Endothelial cell of umbilical vein (primary cell): ENCODE data around the gene MAEA. TPM values are rescaled to one million over a fixed set of nuclear protein-coding genes. Genes with fewer than 3 reads are reported as not detected.

Experiments used
- BruUV-seq: library from RNA; stranded (reverse); fragments of 400-500 nt; replicated peaks from 2 replicates; lab custom pipeline; 2021; lab: Mats Ljungman, UMichigan
- CTCF ChIA-PET: fragments of 300-600, 350-600 bp; sonication (Branson Sonifier 250); formaldehyde crosslinking; loops from one replicate; lab custom pipeline; 2021; ENCODE audit warnings: antibody characterized with exemption, inconsistent platforms; lab: Charles Lee
- POLR2A ChIA-PET: fragments of 300-600, 350-600 bp; sonication (Branson Sonifier 250); formaldehyde crosslinking; loops from one replicate; lab custom pipeline; 2021; ENCODE audit warnings: antibody characterized with exemption, inconsistent platforms; lab: Charles Lee
- DNase-seq: peaks from one replicate; pipeline ENCODE4 v3.0.0-alpha.2; 2011; ENCODE audit warnings: low read depth, low spot score
- FAIRE-seq: peaks from 2 replicates; lab custom pipeline; 2011; peaks lifted over from hg19 to GRCh38; lab: Jason Lieb, UNC
- H2AFZ ChIP-seq: 2 replicates; pipeline ENCODE4 v1.6.0; 2012; ENCODE audit warnings: low read depth, low read length, control low read depth, inconsistent platforms
- H3K27ac ChIP-seq: 2 replicates; pipeline ENCODE4 v1.5.1; 2011; ENCODE audit warnings: low read depth, mild to moderate bottlenecking, control low read depth, low read length, moderate library complexity; ENCODE audit not compliant: insufficient read depth
- H3K27me3 ChIP-seq, 2 experiments: 2 replicates each; pipeline versions ENCODE4 v1.6.0 to v1.6.1; 2011; ENCODE audit warnings: low read length in 2 of 2, mixed read lengths in 1 of 2; ENCODE audit not compliant: control insufficient read depth in 2 of 2, insufficient read depth in 2 of 2
- H3K36me3 ChIP-seq, 2 experiments: 2 replicates in 1 of 2; 3 replicates in 1 of 2; pipeline ENCODE4 v1.5.1; 2011; ENCODE audit warnings: low read length in 2 of 2, mild to moderate bottlenecking in 1 of 2, moderate library complexity in 1 of 2; ENCODE audit not compliant: control insufficient read depth in 2 of 2, insufficient read depth in 2 of 2; ENCODE audit errors: extremely low read depth in 1 of 2
- H3K4me1 ChIP-seq: 3 replicates; pipeline ENCODE4 v1.5.1; 2011; ENCODE audit warnings: mild to moderate bottlenecking, low read length; ENCODE audit not compliant: control insufficient read depth, insufficient read depth; ENCODE audit errors: extremely low read depth
- H3K4me2 ChIP-seq: 2 replicates; pipeline ENCODE4 v1.6.1; 2011; ENCODE audit warnings: low read length, control low read depth, mixed read lengths; ENCODE audit not compliant: insufficient read depth
- H3K4me3 ChIP-seq, 3 experiments: fragments of 200-600 bp in 1 of 3; sonication (generic), shearing (Covaris generic) in 1 of 3; replicated peaks in 1 of 3; 2 replicates each; pipeline ENCODE4 v1.5.1; 2011 to 2016; ENCODE audit warnings: control low read depth in 3 of 3, low read length in 3 of 3, mild to moderate bottlenecking in 2 of 3, inconsistent platforms in 1 of 3, low read depth in 1 of 3, moderate library complexity in 1 of 3; ENCODE audit not compliant: insufficient read depth in 1 of 3
- H3K79me2 ChIP-seq: 2 replicates; pipeline ENCODE4 v1.6.0; 2012; ENCODE audit warnings: low read length, inconsistent platforms; ENCODE audit not compliant: control insufficient read depth, insufficient read depth
- H3K9ac ChIP-seq: replicated peaks from 2 replicates; pipeline ENCODE3; 2011; ENCODE audit warnings: low read length, control low read depth; ENCODE audit not compliant: insufficient read depth; ENCODE audit errors: extremely low read depth
- H3K9me1 ChIP-seq: replicated peaks from 3 replicates; pipeline ENCODE4 v1.6.0; 2011; ENCODE audit warnings: mild to moderate bottlenecking, low read length; ENCODE audit not compliant: control insufficient read depth, insufficient read depth; ENCODE audit errors: extremely low read depth
- H3K9me3 ChIP-seq: replicated peaks from 2 replicates; pipeline ENCODE4 v1.5.1; 2012; ENCODE audit warnings: low read length, inconsistent platforms; ENCODE audit not compliant: control insufficient read depth, insufficient read depth
- H4K20me1 ChIP-seq: replicated peaks from 2 replicates; pipeline ENCODE3; 2011; ENCODE audit warnings: mild to moderate bottlenecking, low read length; ENCODE audit not compliant: control insufficient read depth, insufficient read depth; ENCODE audit errors: extremely low read depth
- EZH2 ChIP-seq: IDR thresholded peaks from 2 replicates; pipeline ENCODE4 v1.6.1; 2012; ENCODE audit warnings: borderline replicate concordance, low read depth, mild to moderate bottlenecking, moderate library complexity, low read length, inconsistent platforms; ENCODE audit not compliant: severe bottlenecking
- FOS ChIP-seq: IDR thresholded peaks from 2 replicates; pipeline ENCODE4 v1.6.1; 2011; ENCODE audit warnings: mild to moderate bottlenecking, low read length, moderate library complexity, borderline replicate concordance; ENCODE audit not compliant: insufficient read depth
- GATA2 ChIP-seq: IDR thresholded peaks from 2 replicates; pipeline ENCODE4 v1.7.0; 2011; ENCODE audit warnings: low read depth, mild to moderate bottlenecking, moderate library complexity, mixed read lengths, low read length; ENCODE audit not compliant: insufficient read length, insufficient read depth
- JUN ChIP-seq: IDR thresholded peaks from 2 replicates; pipeline ENCODE4 v1.6.1; 2011; ENCODE audit warnings: borderline replicate concordance, low read depth; ENCODE audit not compliant: insufficient read length, insufficient read depth
- MAX ChIP-seq: IDR thresholded peaks from 2 replicates; pipeline ENCODE4 v1.6.1; 2011; ENCODE audit not compliant: insufficient read depth, insufficient read length
- MYC ChIP-seq: IDR thresholded peaks from one replicate; pipeline ENCODE4 v1.6.1; 2011; ENCODE audit warnings: mild to moderate bottlenecking, low read depth, low read length
- POLR2A ChIP-seq: IDR thresholded peaks from 2 replicates; pipeline ENCODE4 v1.6.1; 2012; ENCODE audit warnings: low read depth, mild to moderate bottlenecking, control low read depth, low read length
- POLR2AphosphoS5 ChIP-seq: IDR thresholded peaks from 2 replicates; pipeline ENCODE4 v1.6.1; 2012; ENCODE audit warnings: low read depth, mild to moderate bottlenecking, control low read depth, low read length, moderate library complexity; ENCODE audit not compliant: insufficient read depth
- dilution Hi-C: fragments of 300-500 bp; cut with MboI; formaldehyde crosslinking; loops from one replicate; pipeline ENCODE4 v1.15.0; 2019; ENCODE audit warnings: low sequenced_read_pairs; ENCODE audit not compliant: extremely low pct_ligation_motif_present
- intact Hi-C: fragments of 100-400 bp; cut with micrococcal nuclease; formaldehyde crosslinking; loops from one replicate; pipeline ENCODE4 v1.10.0; 2022
- polyA plus RNA-seq, 4 experiments: library from polyadenylated mRNA; depleted of rRNA in 3 of 4; stranded (reverse) in 3 of 4; unstranded in 1 of 4; fragments of >200 nt; gene quantifications; 2 replicates each; pipeline versions ENCODE4 v1.2.1 to v1.2.3, GENCODE V29; 2011 to 2012; ENCODE audit warnings: missing spikeins in 1 of 4
- total RNA-seq: library from RNA; stranded (reverse); gene quantifications from 2 replicates; pipeline ENCODE4 v1.2.3, GENCODE V29; 2021
- TF ChIP-seq, protein P1 (sequence below), 2 donors: IDR thresholded peaks; 1 replicate in 1 of 2; 2 replicates in 1 of 2; pipeline ENCODE4 v1.5.1; 2011; ENCODE audit warnings: low read length in 2 of 2, mild to moderate bottlenecking in 2 of 2, moderate library complexity in 2 of 2, control low read depth in 1 of 2, inconsistent platforms in 1 of 2, low read depth in 1 of 2; ENCODE audit not compliant: insufficient read depth in 1 of 2; ENCODE audit errors: extremely low read depth in 1 of 2

MAEA gene
- total and polyA plus RNA-seq, 2 donors (not counting 3 experiments of a cell fraction or from before 2014, with no cell fraction given) = 66.0 to 108 TPM

DNA sequence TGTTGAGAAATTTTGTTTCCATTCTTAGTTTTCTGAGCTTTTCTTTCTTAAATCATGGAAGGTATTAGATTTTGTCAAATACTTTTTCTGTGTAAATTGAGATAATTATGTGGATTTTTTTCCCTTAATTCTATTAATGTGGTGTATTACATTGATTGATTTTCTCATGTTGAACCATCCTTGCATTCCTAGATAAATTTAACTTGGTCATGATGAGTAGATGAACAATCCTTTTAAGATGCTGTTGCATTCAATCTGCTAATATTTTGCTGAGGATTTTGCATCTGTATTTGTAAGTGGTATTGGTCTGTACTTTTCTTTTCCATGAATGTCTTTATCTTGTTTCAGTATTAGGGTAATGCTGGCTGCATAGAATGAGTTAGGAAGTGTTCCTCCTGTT lies 20.5 kb upstream of the MAEA start:
- no peak overlapping the region for H3K27ac ChIP-seq
- no peaks in the 10 kb centered on the region for H3K4me1 ChIP-seq
- no peaks in the 10 kb centered on the region for H3K9me1 ChIP-seq
- ChIA-PET CTCF (interaction anchor here (0.8 to 5.6 kb wide), 8 partner anchors 11 to 138 kb away, joined by 3 to 78 read pairs (median 8); partner anchors contain the start of genes MAEA and SPON2), POLR2A (no interaction called here)
- no peak overlapping the region for H3K4me2 ChIP-seq
- H3K27me3 ChIP-seq = no peaks in the 10 kb centered on the region
- H3K79me2 ChIP-seq = no peaks in the 10 kb centered on the region
- FAIRE-seq (no peak), DNase-seq (no peak)
- H3K9me3 ChIP-seq = no peaks in the 10 kb centered on the region
- no peaks in the 10 kb centered on the region for H3K36me3 ChIP-seq
- BruUV-seq = no TSS peak
- TF ChIP-seq POLR2AphosphoS5 (no peak), POLR2A (no peak), JUN (no peak), FOS (no peak), GATA2 (no peak), EZH2 (no peak), MYC (no peak), MAX (no peak)
- TF ChIP-seq, protein P1, sequence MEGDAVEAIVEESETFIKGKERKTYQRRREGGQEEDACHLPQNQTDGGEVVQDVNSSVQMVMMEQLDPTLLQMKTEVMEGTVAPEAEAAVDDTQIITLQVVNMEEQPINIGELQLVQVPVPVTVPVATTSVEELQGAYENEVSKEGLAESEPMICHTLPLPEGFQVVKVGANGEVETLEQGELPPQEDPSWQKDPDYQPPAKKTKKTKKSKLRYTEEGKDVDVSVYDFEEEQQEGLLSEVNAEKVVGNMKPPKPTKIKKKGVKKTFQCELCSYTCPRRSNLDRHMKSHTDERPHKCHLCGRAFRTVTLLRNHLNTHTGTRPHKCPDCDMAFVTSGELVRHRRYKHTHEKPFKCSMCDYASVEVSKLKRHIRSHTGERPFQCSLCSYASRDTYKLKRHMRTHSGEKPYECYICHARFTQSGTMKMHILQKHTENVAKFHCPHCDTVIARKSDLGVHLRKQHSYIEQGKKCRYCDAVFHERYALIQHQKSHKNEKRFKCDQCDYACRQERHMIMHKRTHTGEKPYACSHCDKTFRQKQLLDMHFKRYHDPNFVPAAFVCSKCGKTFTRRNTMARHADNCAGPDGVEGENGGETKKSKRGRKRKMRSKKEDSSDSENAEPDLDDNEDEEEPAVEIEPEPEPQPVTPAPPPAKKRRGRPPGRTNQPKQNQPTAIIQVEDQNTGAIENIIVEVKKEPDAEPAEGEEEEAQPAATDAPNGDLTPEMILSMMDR (IDR thresholded peaks at IDR 0.05; ENCODE audit: extremely low read depth in 1 of 2, insufficient read depth in 1 of 2, low read depth in 1 of 2, low read length in 2 of 2) = no peak
- no peak overlapping the region for H2AFZ ChIP-seq
- H3K4me3 ChIP-seq = no peak overlapping the region
- intact Hi-C loops = no loop called here
- no peaks in the 10 kb centered on the region for H4K20me1 ChIP-seq
- H3K9ac ChIP-seq = no peak overlapping the region
- dilution Hi-C loops = no loop called here
